GM12878 (cell line): Measurements from ENCODE around the gene TIPIN. TPM values are rescaled to one million over a fixed set of nuclear protein-coding genes. Genes with fewer than 3 reads are reported as not detected.

Experiments
- BCL11A ChIP-seq: IDR thresholded peaks from 2 replicates; pipeline ENCODE4 v1.6.1; 2011; ENCODE audit warnings: low read depth, low read length
- IRF4 ChIP-seq: IDR thresholded peaks from 2 replicates; pipeline ENCODE4 v1.6.1; 2011; ENCODE audit warnings: low read depth, low read length
- MLLT1 ChIP-seq: fragments of 450-650 bp; IDR thresholded peaks from 2 replicates; pipeline ENCODE4 v1.6.1; 2016; ENCODE audit warnings: mild to moderate bottlenecking
- RCOR1 ChIP-seq: conservative IDR thresholded peaks from 2 replicates; pipeline ENCODE4 v1.6.1; 2012; ENCODE audit warnings: low read depth, low read length, improper control_type of control experiment
- ZBTB11 ChIP-seq: fragments of 450-650 bp; formaldehyde crosslinking; IDR thresholded peaks from 2 replicates; pipeline ENCODE4 v1.5.0; 2022; ENCODE audit warnings: mild to moderate bottlenecking, missing genetic modification characterization
- ZBTB4 ChIP-seq: fragments of 450-650 bp; formaldehyde crosslinking; IDR thresholded peaks from 2 replicates; pipeline ENCODE4 v1.4.0; 2022; ENCODE audit warnings: mild to moderate bottlenecking, moderate library complexity
- ZNF592 ChIP-seq: fragments of 450-650 bp; IDR thresholded peaks from 2 replicates; pipeline ENCODE4 v1.6.1; 2017; ENCODE audit warnings: mild to moderate bottlenecking, moderate library complexity
- polyA plus RNA-seq, 11 experiments: library from polyadenylated mRNA; depleted of rRNA in 4 of 11; unstranded in 6 of 11; stranded (reverse) in 5 of 11; fragments of >200 nt; fragmentation: Nextera tagmentation in 4 of 11; fragmentation: Illumina TruSeq in 1 of 11; extraction: Ambion mirVana in 4 of 11; extraction: Trizol in 1 of 11; gene quantifications; 1 replicate in 1 of 11; 2 replicates in 10 of 11; pipeline versions ENCODE4 v1.2.1 to v1.2.3, GENCODE V29; 2011 to 2016; ENCODE audit warnings: inconsistent platforms in 2 of 11, missing spikeins in 2 of 11, low read depth in 1 of 11
- total RNA-seq, 4 experiments: library from RNA; depleted of rRNA in 3 of 4; stranded (reverse); fragments of >200 nt in 3 of 4; fragmentation: Illumina TruSeq in 1 of 4; extraction: Trizol in 1 of 4; gene quantifications; 2 replicates each; pipeline versions ENCODE4 v1.2.1 to v1.2.3, GENCODE V29; 2013 to 2021

The TIPIN gene
- total and polyA plus RNA-seq, 10 of the 15 experiments (the other 5 are each of a cell fraction or from before 2014, with no cell fraction given) = 21.1 to 69.2 (median 47.0) TPM

GRCh38 chr15:66293419-66294156 lies 62.9 kb downstream of the TIPIN start, which contains the start of gene DIS3L (continued):
- TF ChIP-seq ZBTB4 (CRISPR knock-in tag) = no peak
- TF ChIP-seq IRF4 = no peak
- TF ChIP-seq BCL11A = no peak
- no peak for TF ChIP-seq RCOR1
- no peak; the same call in 1 of the 2 replicates for TF ChIP-seq MLLT1
- TF ChIP-seq ZBTB11 = no peak
- TF ChIP-seq ZNF592 = no peak
- TF ChIP-seq, all 136 proteins: peak for 21
